ENCODE results near the gene LAMTOR2. TPM values are rescaled to one million over a fixed set of nuclear protein-coding genes. Genes with fewer than 3 reads are reported as not detected.

LAMTOR2 gene
- polyA plus RNA-seq, 3 donors = 99.8 to 227 (median 210) TPM

DNA sequence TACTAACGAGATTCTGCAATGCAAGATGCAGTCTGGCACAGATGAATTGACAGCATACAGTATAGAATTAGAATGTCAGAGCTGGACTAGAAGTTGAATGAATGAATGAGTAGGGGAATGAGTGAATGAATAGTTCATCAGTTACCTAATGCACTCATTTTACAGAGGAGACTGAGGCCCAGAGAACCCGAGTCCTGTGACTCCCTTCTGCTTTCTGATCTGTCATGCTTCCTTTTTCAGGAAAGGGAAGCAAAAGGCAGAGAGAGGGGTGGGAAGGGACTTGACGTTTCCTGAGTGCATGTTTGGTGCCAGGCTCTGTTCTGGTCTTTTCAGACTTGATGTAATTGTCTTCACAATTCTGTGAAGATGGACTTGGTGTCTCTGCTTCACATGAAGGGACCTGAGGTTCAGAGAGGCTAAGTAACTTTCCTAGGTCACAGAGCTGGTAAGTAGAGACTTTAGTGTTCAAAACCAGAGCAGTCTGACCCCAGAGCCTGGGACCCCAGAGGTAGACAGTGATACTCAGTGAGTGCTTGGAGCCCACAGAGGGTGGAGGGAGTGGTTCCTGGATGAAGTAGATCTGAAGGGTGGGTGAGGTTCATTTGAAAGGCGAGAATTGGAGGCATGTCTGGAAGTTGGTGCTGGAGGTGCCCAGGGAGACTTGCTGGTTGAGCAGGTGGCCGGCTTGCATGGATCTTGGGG is 35.7 kb downstream of the LAMTOR2 start:
- Histone ChIP-seq H3K27me3 (ENCODE audit: control insufficient read depth in 2 of 2, insufficient read depth in 2 of 2, low read length in 2 of 2) (peaks cover 6 to 60% of the 10 kb centered on the region in 2 donors), H3K9me3 (replicated peaks in 1 of 2; ENCODE audit: control insufficient read depth in 1 of 2, insufficient read depth in 1 of 2, low read length in 2 of 2) (no peaks in the 10 kb centered on the region), H3K4me2 (replicated peaks; ENCODE audit: extremely low read depth, low read length, poor library complexity, severe bottlenecking) (peak overlapping the region; percentile 67), H4K20me1 (ENCODE audit: insufficient read depth, low read length) (no peaks in the 10 kb centered on the region), H3K4me1 (ENCODE audit: control insufficient read depth in 1 of 2, insufficient read depth in 2 of 2, low read length in 2 of 2) (peaks cover 20 to 21% of the 10 kb centered on the region in 2 donors), H3K36me3 (replicated peaks in 1 of 2; ENCODE audit: control insufficient read depth in 1 of 2, insufficient read depth in 2 of 2, low read length in 2 of 2) (no peaks in the 10 kb centered on the region), H3K9ac (ENCODE audit: insufficient read depth, low read length, poor library complexity, severe bottlenecking) (peak overlapping the region; percentile 28), H3K79me2 (ENCODE audit: insufficient read depth, low read length) (no peaks in the 10 kb centered on the region), H3K4me3 (replicated peaks in 1 of 3; ENCODE audit: low read depth in 2 of 3, low read length in 3 of 3) (peak overlapping the region in 1 of 3 experiments; percentile 60), H2AFZ (ENCODE audit: insufficient read depth, low read depth, low read length, poor library complexity, severe bottlenecking) (peak overlapping the region; percentile 1), H3K27ac (ENCODE audit: low read depth in 1 of 2, low read length in 2 of 2) (peak overlapping the region; percentile 53 to 88)
- intact Hi-C loops (cut with micrococcal nuclease) = loop anchor here (1.0 to 10.0 kb wide), 4 partner anchors 40 to 137 kb away; no protein-coding TSS in a partner anchor
- Mint-ChIP-seq H3K4me3 (peak overlapping the region; percentile 61 to 84), H3K36me3 (no peaks in the 10 kb centered on the region), H3K27ac (peak overlapping the region; percentile 87 to 97 (median 93)), H3K27me3 (ENCODE audit: low read depth in 3 of 3) (peaks cover 66 to 82% (median 76%) of the 10 kb centered on the region in 3 donors), H3K9me3 (peaks cover 0 to 9% (median 0%) of the 10 kb centered on the region in 7 donors), H3K4me1 (peaks cover 21% of the 10 kb centered on the region)
- peak; percentile 81 to 91 (median 85) for DNase-seq
- no peak for TF ChIP-seq CTCF (IDR thresholded peaks at IDR 0.05)
- 14% methylated on average over 3 of the region's 5 CpGs for WGBS (ENCODE audit: insufficient coverage)

DNA sequence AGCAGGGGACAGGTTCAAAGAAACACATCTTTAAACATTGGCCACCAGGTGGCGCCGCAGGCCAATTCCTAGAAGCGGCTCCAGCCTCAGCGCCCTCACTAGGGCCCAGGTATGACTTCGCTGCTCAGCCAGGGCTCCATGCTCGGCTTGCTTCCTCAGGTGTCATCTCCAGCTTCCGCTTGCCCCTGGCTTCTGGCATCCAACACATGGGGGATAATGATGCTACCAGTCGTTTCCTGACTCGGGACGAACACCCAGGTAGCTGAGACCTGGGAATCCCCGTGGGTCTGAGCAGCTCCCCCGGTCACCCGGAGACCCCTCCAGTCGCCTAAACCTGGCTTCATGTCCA is 36.2 kb downstream of the LAMTOR2 start:
- Mint-ChIP-seq H3K9me3 (peaks cover 0 to 10% (median 0%) of the 10 kb centered on the region in 7 donors), H3K4me1 (peaks cover 22% of the 10 kb centered on the region), H3K27ac (peak overlapping the region; percentile 87 to 97 (median 93)), H3K36me3 (no peaks in the 10 kb centered on the region), H3K4me3 (peak overlapping the region in 1 of 2 donors; percentile 84), H3K27me3 (ENCODE audit: low read depth in 3 of 3) (peaks cover 66 to 82% (median 76%) of the 10 kb centered on the region in 3 donors)
- Histone ChIP-seq H3K79me2 (ENCODE audit: insufficient read depth, low read length) (no peaks in the 10 kb centered on the region), H3K36me3 (replicated peaks in 1 of 2; ENCODE audit: control insufficient read depth in 1 of 2, insufficient read depth in 2 of 2, low read length in 2 of 2) (no peaks in the 10 kb centered on the region), H3K27ac (ENCODE audit: low read depth in 1 of 2, low read length in 2 of 2) (peak overlapping the region; percentile 53 to 88), H3K9me3 (replicated peaks in 1 of 2; ENCODE audit: control insufficient read depth in 1 of 2, insufficient read depth in 1 of 2, low read length in 2 of 2) (no peaks in the 10 kb centered on the region), H3K4me3 (replicated peaks in 1 of 3; ENCODE audit: low read depth in 2 of 3, low read length in 3 of 3) (peak overlapping the region in 1 of 3 experiments; percentile 60), H3K4me2 (replicated peaks; ENCODE audit: extremely low read depth, low read length, poor library complexity, severe bottlenecking) (peak overlapping the region; percentile 67), H3K9ac (ENCODE audit: insufficient read depth, low read length, poor library complexity, severe bottlenecking) (peak overlapping the region; percentile 28), H2AFZ (ENCODE audit: insufficient read depth, low read depth, low read length, poor library complexity, severe bottlenecking) (peak overlapping the region; percentile 1), H3K27me3 (ENCODE audit: control insufficient read depth in 2 of 2, insufficient read depth in 2 of 2, low read length in 2 of 2) (peaks cover 10 to 62% of the 10 kb centered on the region in 2 donors), H3K4me1 (ENCODE audit: control insufficient read depth in 1 of 2, insufficient read depth in 2 of 2, low read length in 2 of 2) (peaks cover 20 to 21% of the 10 kb centered on the region in 2 donors), H4K20me1 (ENCODE audit: insufficient read depth, low read length) (no peaks in the 10 kb centered on the region)
- peak; percentile 67 to 86 (median 81) for DNase-seq
- WGBS (ENCODE audit: insufficient coverage) = 50% methylated on average over 14 of the region's 14 CpGs
- intact Hi-C loops (cut with micrococcal nuclease) = loop anchor here (1.0 to 10.0 kb wide), 4 partner anchors 39 to 136 kb away; no protein-coding TSS in a partner anchor
- peak; percentile 97 for TF ChIP-seq CTCF (IDR thresholded peaks at IDR 0.05)

All from CD14-positive monocyte (primary cell).